A549 (cell line): ENCODE data around the gene PLAC9.

ENCODE experiments used
- EP300 ChIP-seq, 2 experiments: fragments of >200 bp; sonication (Bioruptor Twin); formaldehyde crosslinking; IDR thresholded peaks; 2 replicates in 1 of 2; 3 replicates in 1 of 2; pipeline ENCODE4 v1.6.1; 2016 to 2017
- HEYL ChIP-seq: fragments of 250-450 bp; sonication (Bioruptor Pico); IDR thresholded peaks from 2 replicates; pipeline ENCODE4 v1.8.0; 2021; ENCODE audit warnings: mild to moderate bottlenecking, moderate library complexity
- POLR2AphosphoS2 ChIP-seq: conservative IDR thresholded peaks from 2 replicates; pipeline ENCODE4 v1.6.1; 2012; ENCODE audit warnings: low read length, improper control_type of control experiment, inconsistent platforms
- SMC3 ChIP-seq: fragments of >200 bp; sonication (Bioruptor Twin); formaldehyde crosslinking; IDR thresholded peaks from 3 replicates; pipeline ENCODE4 v1.6.1; 2018; ENCODE audit warnings: inconsistent platforms
- TF ChIP-seq, protein P1 (sequence below): fragments of >200 bp; sonication (Bioruptor Twin); formaldehyde crosslinking; IDR thresholded peaks from 3 replicates; pipeline ENCODE4 v1.5.1; 2016

DNA sequence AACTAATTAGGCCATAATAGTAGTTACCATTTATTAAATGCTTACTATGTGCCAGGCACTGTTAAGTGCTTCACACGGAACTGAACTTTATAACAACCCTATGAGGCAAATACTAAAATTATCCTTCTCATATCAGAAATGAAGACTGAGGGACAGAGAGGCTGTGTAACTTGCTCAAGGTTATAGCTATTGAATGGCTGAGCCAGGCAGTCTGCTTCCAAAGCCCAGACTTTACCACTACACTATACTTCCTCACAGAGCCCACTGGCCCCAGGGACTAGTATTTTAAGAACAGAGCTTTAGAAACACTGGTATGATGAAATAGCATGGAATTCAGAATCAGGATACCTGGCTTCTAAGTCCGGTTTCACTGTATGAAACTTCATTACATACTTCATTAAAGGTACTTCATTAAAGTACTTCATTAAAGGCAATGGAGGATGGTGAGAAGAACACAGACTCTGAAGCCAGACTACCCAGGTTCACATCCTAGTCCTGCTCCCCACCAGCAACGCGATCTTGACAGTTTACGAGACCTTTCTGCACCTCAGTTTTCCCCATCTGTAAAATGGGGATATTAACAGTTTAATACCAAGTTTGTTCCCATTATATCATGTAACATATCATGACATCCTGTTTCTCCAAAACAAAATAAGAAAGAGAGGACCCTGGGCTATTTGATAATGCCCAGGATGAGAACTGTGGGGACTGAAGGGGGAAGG is 53.2 kb downstream of the PLAC9 start:
- no peak for TF ChIP-seq SMC3
- TF ChIP-seq EP300 (IDR thresholded peaks at IDR 0.05) = no peak
- TF ChIP-seq HEYL (CRISPR knock-in tag) = no peak
- TF ChIP-seq, protein P1, sequence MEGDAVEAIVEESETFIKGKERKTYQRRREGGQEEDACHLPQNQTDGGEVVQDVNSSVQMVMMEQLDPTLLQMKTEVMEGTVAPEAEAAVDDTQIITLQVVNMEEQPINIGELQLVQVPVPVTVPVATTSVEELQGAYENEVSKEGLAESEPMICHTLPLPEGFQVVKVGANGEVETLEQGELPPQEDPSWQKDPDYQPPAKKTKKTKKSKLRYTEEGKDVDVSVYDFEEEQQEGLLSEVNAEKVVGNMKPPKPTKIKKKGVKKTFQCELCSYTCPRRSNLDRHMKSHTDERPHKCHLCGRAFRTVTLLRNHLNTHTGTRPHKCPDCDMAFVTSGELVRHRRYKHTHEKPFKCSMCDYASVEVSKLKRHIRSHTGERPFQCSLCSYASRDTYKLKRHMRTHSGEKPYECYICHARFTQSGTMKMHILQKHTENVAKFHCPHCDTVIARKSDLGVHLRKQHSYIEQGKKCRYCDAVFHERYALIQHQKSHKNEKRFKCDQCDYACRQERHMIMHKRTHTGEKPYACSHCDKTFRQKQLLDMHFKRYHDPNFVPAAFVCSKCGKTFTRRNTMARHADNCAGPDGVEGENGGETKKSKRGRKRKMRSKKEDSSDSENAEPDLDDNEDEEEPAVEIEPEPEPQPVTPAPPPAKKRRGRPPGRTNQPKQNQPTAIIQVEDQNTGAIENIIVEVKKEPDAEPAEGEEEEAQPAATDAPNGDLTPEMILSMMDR = no peak
- no peak for TF ChIP-seq POLR2AphosphoS2
